NCI-H187 treated with DMSO at 0.1 percent for 48 hours (cell line): ENCODE results near the gene ZNF684.
"Not testable (repeated sequence)": the region's sequence is repeated elsewhere in the genome, so short reads cannot be mapped to it uniquely, and the experiment has no call there.

Source experiments
- DNase-seq: peaks from one replicate; lab custom pipeline; 2025; lab: John Stamatoyannopoulos, UW

The ZNF684 gene

GRCh38 chr1:40531381-40532061, at the start of gene ZNF684:
Gene ZNF684 (plus strand): TSS chr1:40531637. CDS start chr1:40533167, 1,530 bp downstream.
- DNase-seq = peak; percentile 74

- no peak for DNase-seq
Measured at GRCh38 chr1:40495315-40495903, 36.0 kb upstream of the ZNF684 start.

- DNase-seq = not testable (repeated sequence)
Measured at GRCh38 chr1:40502651-40503050, 28.8 kb upstream of the ZNF684 start.

- DNase-seq = no peak
Measured at GRCh38 chr1:40507973-40508372, 23.5 kb upstream of the ZNF684 start.

GRCh38 chr1:40508375-40509341, 22.8 kb upstream of the ZNF684 start, which contains the start of gene EXO5:
Gene EXO5 (plus strand): TSS chr1:40508767. CDS start chr1:40514545, 5,778 bp downstream.
- no peak for DNase-seq

GRCh38 chr1:40519517-40519916, 11.9 kb upstream of the ZNF684 start:
- no peak for DNase-seq

- no peak for DNase-seq
Measured at GRCh38 chr1:40530735-40531380, 579 bp upstream of the ZNF684 start.

GRCh38 chr1:40532062-40532389, 589 bp downstream of the ZNF684 start:
- DNase-seq = no peak

GRCh38 chr1:40532844-40533424, 1.5 kb downstream of the ZNF684 start:
- no peak for DNase-seq

- DNase-seq = no peak
Measured at GRCh38 chr1:40534589-40534988, 3.2 kb downstream of the ZNF684 start.

- DNase-seq = no peak
Measured at GRCh38 chr1:40535732-40536131, 4.3 kb downstream of the ZNF684 start.

- no peak for DNase-seq
Measured at GRCh38 chr1:40539338-40539737, 7.9 kb downstream of the ZNF684 start.

GRCh38 chr1:40546957-40547356, 15.5 kb downstream of the ZNF684 start:
- DNase-seq = no peak

- no peak for DNase-seq
Measured at GRCh38 chr1:40553017-40553416, 21.6 kb downstream of the ZNF684 start.

GRCh38 chr1:40554807-40555206, 23.4 kb downstream of the ZNF684 start:
- DNase-seq = not testable (repeated sequence)

GRCh38 chr1:40556121-40556520, 24.7 kb downstream of the ZNF684 start:
- DNase-seq = no peak

GRCh38 chr1:40558241-40558640, 26.8 kb downstream of the ZNF684 start:
- not testable (repeated sequence) for DNase-seq

GRCh38 chr1:40562185-40562584, 30.7 kb downstream of the ZNF684 start:
- no peak for DNase-seq

- no peak for DNase-seq
Measured at GRCh38 chr1:40563266-40563665, 31.8 kb downstream of the ZNF684 start.

GRCh38 chr1:40564506-40564905, 33.1 kb downstream of the ZNF684 start:
- DNase-seq = no peak

GRCh38 chr1:40564913-40565312, 33.5 kb downstream of the ZNF684 start:
- no peak for DNase-seq

- DNase-seq = no peak
Measured at GRCh38 chr1:40567825-40568224, 36.4 kb downstream of the ZNF684 start.
